SK-N-SH (cell line): ENCODE measurements around the gene DGKI. TPM values are rescaled to one million over a fixed set of nuclear protein-coding genes. Genes with fewer than 3 reads are reported as not detected.

Source experiments
- CTCF ChIA-PET: fragments of 300-600, 350-600 bp; formaldehyde crosslinking; extraction: SDS; loops from one replicate; lab custom pipeline; 2021; lab: Yijun Ruan, JAX
- POLR2A ChIA-PET: fragments of 350-600 bp; sonication (Branson Sonifier 250); formaldehyde crosslinking; extraction: SDS; loops from one replicate; lab custom pipeline; 2020; ENCODE audit warnings: antibody characterized with exemption, inconsistent platforms; lab: Yijun Ruan, JAX
- DNase-seq: peaks from one replicate; pipeline ENCODE4 v3.0.0; 2012
- H2AFZ ChIP-seq: fragments of 200-600 bp; sonication (generic); 2 replicates; pipeline ENCODE4 v1.8.1; 2016; ENCODE audit warnings: antibody characterized with exemption, mild to moderate bottlenecking, low read depth
- H3F3A ChIP-seq: fragments of 200-600 bp; sonication (generic); replicated peaks from 2 replicates; pipeline ENCODE3; 2016; ENCODE audit warnings: antibody characterized with exemption, mild to moderate bottlenecking; ENCODE audit not compliant: insufficient read depth
- H3K27ac ChIP-seq, 2 experiments: fragments of 200-500 bp in 1 of 2; fragments of 200-600 bp in 1 of 2; sonication (Bioruptor generic) in 1 of 2; sonication (generic), shearing (Covaris generic) in 1 of 2; 2 replicates each; pipeline versions ENCODE4 v1.5.1 to v1.6.1; 2014 to 2016; ENCODE audit warnings: low read depth in 2 of 2, inconsistent platforms in 1 of 2, low read length in 1 of 2, mild to moderate bottlenecking in 1 of 2, mixed read lengths in 1 of 2
- H3K27me3 ChIP-seq: fragments of 200-600 bp; sonication (generic), shearing (Covaris generic); 2 replicates; pipeline ENCODE4 v1.6.1; 2016; ENCODE audit warnings: mixed run types; ENCODE audit not compliant: insufficient read depth
- H3K36me3 ChIP-seq, 2 experiments: fragments of 200-500 bp in 1 of 2; fragments of 200-600 bp in 1 of 2; sonication (Bioruptor generic) in 1 of 2; sonication (generic) in 1 of 2; replicated peaks in 1 of 2; 2 replicates each; pipeline versions ENCODE3 to v1.5.1; 2014 to 2016; ENCODE audit warnings: low read length in 1 of 2, mild to moderate bottlenecking in 1 of 2; ENCODE audit not compliant: insufficient read depth in 2 of 2, control insufficient read depth in 1 of 2
- H3K4me1 ChIP-seq, 2 experiments: fragments of 200-500 bp in 1 of 2; fragments of 200-600 bp in 1 of 2; sonication (Bioruptor generic) in 1 of 2; sonication (generic), shearing (Covaris generic) in 1 of 2; 2 replicates each; pipeline versions ENCODE4 v1.5.1 to v1.6.1; 2014 to 2016; ENCODE audit warnings: low read depth in 1 of 2, low read length in 1 of 2, mixed run types in 1 of 2; ENCODE audit not compliant: insufficient read depth in 2 of 2, control insufficient read depth in 1 of 2
- H3K4me2 ChIP-seq: fragments of 200-600 bp; sonication (generic), shearing (Covaris generic); 2 replicates; pipeline ENCODE4 v1.6.1; 2017; ENCODE audit warnings: mixed run types
- H3K4me3 ChIP-seq, 2 experiments: fragments of 200-500 bp in 1 of 2; fragments of 200-600 bp in 1 of 2; sonication (Bioruptor generic) in 1 of 2; sonication (generic), shearing (Covaris generic) in 1 of 2; 2 replicates each; pipeline versions ENCODE4 v1.5.1 to v1.8.1; 2014 to 2016; ENCODE audit warnings: low read depth in 2 of 2, inconsistent platforms in 1 of 2, low read length in 1 of 2, mild to moderate bottlenecking in 1 of 2, mixed read lengths in 1 of 2, moderate library complexity in 1 of 2
- H3K79me2 ChIP-seq: fragments of 200-600 bp; sonication (generic); 2 replicates; pipeline ENCODE4 v1.8.1; 2017; ENCODE audit warnings: mild to moderate bottlenecking; ENCODE audit not compliant: insufficient read depth
- H3K9ac ChIP-seq: fragments of 200-600 bp; sonication (generic); 2 replicates; pipeline ENCODE4 v1.6.1; 2017; ENCODE audit warnings: mixed run types
- H3K9me2 ChIP-seq: fragments of 200-600 bp; sonication (generic); 2 replicates; pipeline ENCODE4 v1.6.1; 2017; ENCODE audit warnings: mixed run types
- H3K9me3 ChIP-seq: fragments of 200-600 bp; sonication (generic); 2 replicates; pipeline ENCODE4 v1.6.1; 2017; ENCODE audit warnings: mixed run types, mild to moderate bottlenecking, moderate library complexity
- H4K20me1 ChIP-seq: fragments of 200-600 bp; sonication (generic); 2 replicates; pipeline ENCODE4 v1.6.1; 2017; ENCODE audit warnings: mild to moderate bottlenecking, mixed run types; ENCODE audit not compliant: insufficient read depth
- FOSL2 ChIP-seq: IDR thresholded peaks from 2 replicates; pipeline ENCODE4 v1.4.0; 2012; ENCODE audit warnings: low read depth, mild to moderate bottlenecking, moderate library complexity, borderline replicate concordance
- FOXM1 ChIP-seq: IDR thresholded peaks from 2 replicates; pipeline ENCODE4 v1.4.0; 2012; ENCODE audit warnings: low read depth, mild to moderate bottlenecking
- GABPA ChIP-seq: IDR thresholded peaks from 2 replicates; pipeline ENCODE4 v1.4.0; 2012; ENCODE audit warnings: low read depth, mild to moderate bottlenecking
- GATA2 ChIP-seq: sonication (generic); formaldehyde crosslinking; IDR thresholded peaks from 2 replicates; pipeline ENCODE4 v1.5.0; 2020; ENCODE audit warnings: mild to moderate bottlenecking, missing genetic modification reagents
- JUND ChIP-seq: IDR thresholded peaks from 2 replicates; pipeline ENCODE4 v1.4.0; 2012
- NFIC ChIP-seq: IDR thresholded peaks from 2 replicates; pipeline ENCODE4 v1.4.0; 2012; ENCODE audit warnings: borderline replicate concordance
- POLR2AphosphoS5 ChIP-seq: IDR thresholded peaks from 2 replicates; pipeline ENCODE4 v1.6.1; 2012; ENCODE audit warnings: low read depth, low read length
- RAD21 ChIP-seq: IDR thresholded peaks from 2 replicates; pipeline ENCODE4 v1.6.1; 2012; ENCODE audit warnings: mild to moderate bottlenecking, low read length
- SMC3 ChIP-seq: IDR thresholded peaks from 2 replicates; pipeline ENCODE4 v1.6.1; 2012; ENCODE audit warnings: low read depth, low read length, improper control_type of control experiment
- TAF1 ChIP-seq: IDR thresholded peaks from 2 replicates; pipeline ENCODE4 v1.6.1; 2012; ENCODE audit warnings: low read depth, mild to moderate bottlenecking, low read length, moderate library complexity, borderline replicate concordance
- TEAD4 ChIP-seq: IDR thresholded peaks from 2 replicates; pipeline ENCODE4 v1.4.0; 2012; ENCODE audit warnings: mild to moderate bottlenecking, borderline replicate concordance; ENCODE audit not compliant: insufficient read depth
- WGBS: methylation state at CpG from one replicate; pipeline ENCODE4 v1.1.6; 2017; ENCODE audit warnings: low lambda C conversion rate; 5-methylcytosine and 5-hydroxymethylcytosine counted together
- polyA plus RNA-seq, 3 experiments: library from polyadenylated mRNA; depleted of rRNA; stranded (reverse); fragments of >200 nt; gene quantifications; 2 replicates each; pipeline ENCODE4 v1.2.3, GENCODE V29; 2012
- TF ChIP-seq, protein P1 (sequence below): IDR thresholded peaks from 2 replicates; pipeline ENCODE4 v1.4.0; 2012; ENCODE audit warnings: low read depth, borderline replicate concordance
- TF ChIP-seq, protein P2 (sequence below): fragments of 200-600 bp; sonication (generic); IDR thresholded peaks from 2 replicates; pipeline ENCODE4 v1.6.1; 2017; ENCODE audit warnings: antibody characterized with exemption, mild to moderate bottlenecking, moderate library complexity
- TF ChIP-seq, protein P3 (sequence below): IDR thresholded peaks from 2 replicates; pipeline ENCODE4 v1.4.0; 2012; ENCODE audit warnings: low read depth

The DGKI gene
- polyA plus RNA-seq, 1 of the 3 experiments (the other 2 are of a cell fraction), result 1.3 TPM

DNA sequence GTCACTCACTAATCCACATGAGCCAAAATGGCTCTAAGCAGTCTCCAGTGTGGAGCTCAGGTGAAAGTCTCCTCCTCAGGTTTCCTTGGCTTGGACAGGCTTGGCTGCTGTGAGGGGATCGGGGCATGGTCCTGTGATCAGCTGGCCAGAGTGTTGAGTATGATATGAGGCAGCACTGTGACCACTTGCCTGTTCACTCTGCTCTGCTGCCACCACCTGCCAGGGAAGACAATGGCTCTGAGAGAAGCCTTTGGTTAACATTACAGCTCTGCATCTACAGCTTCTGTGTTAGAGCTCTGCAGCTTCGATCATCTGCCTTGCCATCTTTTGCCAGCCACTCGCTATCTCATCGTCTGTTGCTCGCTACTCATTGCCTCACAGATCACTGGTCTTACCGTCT is 483.1 kb downstream of the DGKI start:
- H3K9me2 ChIP-seq, result no peaks in the 10 kb centered on the region
- H3K27ac ChIP-seq, result no peak overlapping the region
- no peaks in the 10 kb centered on the region for H4K20me1 ChIP-seq
- no peak overlapping the region for H3K9ac ChIP-seq
- 61% methylated on average over 6 of the region's 6 CpGs for WGBS
- DNase-seq, result no peak
- H3K4me1 ChIP-seq, result no peaks in the 10 kb centered on the region
- no peaks in the 10 kb centered on the region for H3K79me2 ChIP-seq
- no peaks in the 10 kb centered on the region for H3F3A ChIP-seq
- H3K4me3 ChIP-seq, result no peak overlapping the region
- ChIA-PET CTCF (interaction anchor here (0.6 to 1.5 kb wide), 3 partner anchors 8 to 292 kb away, joined by 3 to 6 read pairs (median 4); no protein-coding TSS in a partner anchor), POLR2A (no interaction called here)
- TF ChIP-seq, protein P1, sequence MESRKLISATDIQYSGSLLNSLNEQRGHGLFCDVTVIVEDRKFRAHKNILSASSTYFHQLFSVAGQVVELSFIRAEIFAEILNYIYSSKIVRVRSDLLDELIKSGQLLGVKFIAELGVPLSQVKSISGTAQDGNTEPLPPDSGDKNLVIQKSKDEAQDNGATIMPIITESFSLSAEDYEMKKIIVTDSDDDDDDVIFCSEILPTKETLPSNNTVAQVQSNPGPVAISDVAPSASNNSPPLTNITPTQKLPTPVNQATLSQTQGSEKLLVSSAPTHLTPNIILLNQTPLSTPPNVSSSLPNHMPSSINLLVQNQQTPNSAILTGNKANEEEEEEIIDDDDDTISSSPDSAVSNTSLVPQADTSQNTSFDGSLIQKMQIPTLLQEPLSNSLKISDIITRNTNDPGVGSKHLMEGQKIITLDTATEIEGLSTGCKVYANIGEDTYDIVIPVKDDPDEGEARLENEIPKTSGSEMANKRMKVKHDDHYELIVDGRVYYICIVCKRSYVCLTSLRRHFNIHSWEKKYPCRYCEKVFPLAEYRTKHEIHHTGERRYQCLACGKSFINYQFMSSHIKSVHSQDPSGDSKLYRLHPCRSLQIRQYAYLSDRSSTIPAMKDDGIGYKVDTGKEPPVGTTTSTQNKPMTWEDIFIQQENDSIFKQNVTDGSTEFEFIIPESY, result no peak
- no peak for TF ChIP-seq NFIC
- no peak for TF ChIP-seq RAD21
- TF ChIP-seq POLR2AphosphoS5, result no peak
- no peak for TF ChIP-seq JUND
- no peak for TF ChIP-seq TAF1
- no peak for TF ChIP-seq GATA2 (CRISPR knock-in tag)
- TF ChIP-seq, protein P2, sequence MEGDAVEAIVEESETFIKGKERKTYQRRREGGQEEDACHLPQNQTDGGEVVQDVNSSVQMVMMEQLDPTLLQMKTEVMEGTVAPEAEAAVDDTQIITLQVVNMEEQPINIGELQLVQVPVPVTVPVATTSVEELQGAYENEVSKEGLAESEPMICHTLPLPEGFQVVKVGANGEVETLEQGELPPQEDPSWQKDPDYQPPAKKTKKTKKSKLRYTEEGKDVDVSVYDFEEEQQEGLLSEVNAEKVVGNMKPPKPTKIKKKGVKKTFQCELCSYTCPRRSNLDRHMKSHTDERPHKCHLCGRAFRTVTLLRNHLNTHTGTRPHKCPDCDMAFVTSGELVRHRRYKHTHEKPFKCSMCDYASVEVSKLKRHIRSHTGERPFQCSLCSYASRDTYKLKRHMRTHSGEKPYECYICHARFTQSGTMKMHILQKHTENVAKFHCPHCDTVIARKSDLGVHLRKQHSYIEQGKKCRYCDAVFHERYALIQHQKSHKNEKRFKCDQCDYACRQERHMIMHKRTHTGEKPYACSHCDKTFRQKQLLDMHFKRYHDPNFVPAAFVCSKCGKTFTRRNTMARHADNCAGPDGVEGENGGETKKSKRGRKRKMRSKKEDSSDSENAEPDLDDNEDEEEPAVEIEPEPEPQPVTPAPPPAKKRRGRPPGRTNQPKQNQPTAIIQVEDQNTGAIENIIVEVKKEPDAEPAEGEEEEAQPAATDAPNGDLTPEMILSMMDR, result no peak
- TF ChIP-seq, protein P3, sequence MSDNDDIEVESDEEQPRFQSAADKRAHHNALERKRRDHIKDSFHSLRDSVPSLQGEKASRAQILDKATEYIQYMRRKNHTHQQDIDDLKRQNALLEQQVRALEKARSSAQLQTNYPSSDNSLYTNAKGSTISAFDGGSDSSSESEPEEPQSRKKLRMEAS, result no peak
- TF ChIP-seq GABPA, result no peak
- TF ChIP-seq FOXM1, result no peak
- no peak for TF ChIP-seq FOSL2
- H3K9me3 ChIP-seq, result peaks cover 13% of the 10 kb centered on the region; the same call in 1 of the 2 replicates
- H2AFZ ChIP-seq, result no peak overlapping the region
- H3K27me3 ChIP-seq, result no peaks in the 10 kb centered on the region
- H3K4me2 ChIP-seq, result no peak overlapping the region
- H3K36me3 ChIP-seq, result no peaks in the 10 kb centered on the region

DNA sequence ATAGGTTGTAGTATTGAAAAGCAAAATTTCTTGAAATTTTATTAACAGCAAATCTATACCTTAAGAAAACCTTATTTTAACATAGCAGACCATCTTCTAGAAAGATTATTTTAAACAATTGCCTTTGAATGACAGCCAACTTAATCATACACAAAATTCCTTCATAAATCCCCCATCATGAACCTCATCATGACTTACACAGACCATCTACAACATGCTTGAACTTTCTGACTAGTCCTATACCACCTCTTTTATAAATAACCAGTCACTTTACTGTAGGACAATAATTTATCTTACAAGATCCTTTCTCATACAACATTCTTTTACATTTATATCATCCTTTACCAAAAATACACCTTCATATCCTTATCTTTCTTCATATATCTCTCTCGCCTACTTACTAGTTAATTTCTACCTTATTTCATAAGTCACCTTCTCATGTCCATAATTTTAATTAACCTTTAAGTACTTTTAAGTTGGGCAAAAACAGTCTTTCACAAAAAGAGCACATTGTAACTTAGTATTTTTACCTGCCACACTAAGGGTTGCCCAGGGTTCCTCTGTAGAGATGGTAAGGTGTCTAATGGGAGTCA is 486.6 kb downstream of the DGKI start:
- ChIA-PET POLR2A (no interaction called here), CTCF (no interaction called here)
- no peaks in the 10 kb centered on the region for H3K36me3 ChIP-seq
- 35% methylated on average over 1 of the region's 1 CpG for WGBS
- H3K4me3 ChIP-seq, result no peak overlapping the region
- no peaks in the 10 kb centered on the region for H3K4me1 ChIP-seq
- no peaks in the 10 kb centered on the region for H3K27me3 ChIP-seq
- H3K9me3 ChIP-seq, result peaks cover 13% of the 10 kb centered on the region; the same call in 1 of the 2 replicates
- no peak overlapping the region for H3K9ac ChIP-seq
- H3K27ac ChIP-seq, result no peak overlapping the region
- H3K4me2 ChIP-seq, result no peak overlapping the region
- TF ChIP-seq GATA2 (CRISPR knock-in tag) (no peak), SMC3 (no peak), TEAD4 (no peak)
- H3K79me2 ChIP-seq, result no peaks in the 10 kb centered on the region
- no peaks in the 10 kb centered on the region for H3K9me2 ChIP-seq
- DNase-seq, result no peak
- no peaks in the 10 kb centered on the region for H3F3A ChIP-seq
- no peaks in the 10 kb centered on the region for H4K20me1 ChIP-seq
- H2AFZ ChIP-seq, result no peak overlapping the region
